Sciatic nerve (tissue), 2 donors: Measurements from ENCODE around the gene SPPL3. TPM values are rescaled to one million over a fixed set of nuclear protein-coding genes. Genes with fewer than 3 reads are reported as not detected.
"Not testable (repeated sequence)": the region's sequence is repeated elsewhere in the genome, so short reads cannot be mapped to it uniquely, and the experiment has no call there.

Experiments
- ATAC-seq: fragments of 200-7000 bp; cut with Tn5 transposase; one replicate; pipeline ENCODE4 v1.9.1; 2020; ENCODE audit warnings: mild to moderate bottlenecking, moderate library complexity
- DNase-seq: peaks from one replicate; pipeline ENCODE4 v3.0.0-alpha.2; 2020; ENCODE audit warnings: low spot score
- intact Hi-C: fragments of 100-400 bp; cut with DNase I; formaldehyde crosslinking; loops from one replicate; pipeline ENCODE4 v1.14.2; 2022
- total RNA-seq: library from RNA; stranded (reverse); fragmentation: NEBNext Ultra II Directional; extraction: Animal tissue kit (Norgen Biotek cat#: 25700); gene quantifications from one replicate; pipeline ENCODE4 v1.2.1, GENCODE V29; 2021
- donor health status: DM: no; HTN: no; CAD: no.
- donor health status: DM: no; HTN: no; CAD: no.

Gene SPPL3
- total RNA-seq, 1 donor from 2014 or later, result 58.5 TPM

GRCh38 chr12:120739821-120740613 lies 164.1 kb downstream of the SPPL3 start:
- no peak for ATAC-seq

GRCh38 chr12:120739031-120739762 lies 165.0 kb downstream of the SPPL3 start:
- ATAC-seq, result no peak
- DNase-seq, result no peak
- intact Hi-C loops, result no loop called here

More at GRCh38 chr12:120739821-120740613, 164.1 kb downstream of the SPPL3 start:
- DNase-seq, result no peak
- intact Hi-C loops, result no loop called here

GRCh38 chr12:120738252-120739030 lies 165.7 kb downstream of the SPPL3 start:
- DNase-seq (no peak), ATAC-seq (no peak)
- intact Hi-C loops, result no loop called here

- intact Hi-C loops, result no loop called here
- ATAC-seq (no peak), DNase-seq (no peak)
Observed at GRCh38 chr12:120737557-120738251, 166.5 kb downstream of the SPPL3 start.

- ATAC-seq, result no peak
- intact Hi-C loops, result no loop called here
- DNase-seq, result no peak
Observed at GRCh38 chr12:120736404-120737331, 167.5 kb downstream of the SPPL3 start.

GRCh38 chr12:120735181-120735580 lies 169.0 kb downstream of the SPPL3 start:
- intact Hi-C loops, result no loop called here
- DNase-seq (no peak), ATAC-seq (no peak)

GRCh38 chr12:120734210-120734609 lies 169.9 kb downstream of the SPPL3 start:
- DNase-seq (no peak), ATAC-seq (no peak)
- intact Hi-C loops, result no loop called here

GRCh38 chr12:120733574-120733973 lies 170.6 kb downstream of the SPPL3 start:
- intact Hi-C loops, result no loop called here
- DNase-seq, result no peak

GRCh38 chr12:120732198-120732597 lies 172.0 kb downstream of the SPPL3 start:
- ATAC-seq, intact Hi-C loops, DNase-seq: not testable (repeated sequence)

More at GRCh38 chr12:120733574-120733973, 170.6 kb downstream of the SPPL3 start:
- no peak for ATAC-seq

GRCh38 chr12:120726961-120727360 lies 177.2 kb downstream of the SPPL3 start:
- ATAC-seq (no peak), DNase-seq (no peak)
- intact Hi-C loops, result no loop called here

GRCh38 chr12:120726510-120726793 lies 177.7 kb downstream of the SPPL3 start:
- no peak for ATAC-seq
- no peak for DNase-seq
- intact Hi-C loops, result no loop called here

- peak; percentile 98 for ATAC-seq
- intact Hi-C loops, result no loop called here
- DNase-seq, result peak; percentile 96
Observed at GRCh38 chr12:120725659-120726509, 178.3 kb downstream of the SPPL3 start, which contains the start of gene ACADS. TSS of gene ACADS (plus strand) at chr12:120725826. CDS start at chr12:120725886, 60 bp downstream.

- intact Hi-C loops, result no loop called here
- DNase-seq, result no peak
Observed at GRCh38 chr12:120725151-120725658, 179.0 kb downstream of the SPPL3 start.

GRCh38 chr12:120724720-120725119 lies 179.4 kb downstream of the SPPL3 start:
- DNase-seq, result no peak

More at GRCh38 chr12:120725151-120725658, 179.0 kb downstream of the SPPL3 start:
- ATAC-seq, result no peak

GRCh38 chr12:120722784-120723183 lies 181.4 kb downstream of the SPPL3 start:
- no peak for ATAC-seq
- intact Hi-C loops, result no loop called here
- DNase-seq, result no peak

More at GRCh38 chr12:120724720-120725119, 179.4 kb downstream of the SPPL3 start:
- intact Hi-C loops, result no loop called here
- no peak for ATAC-seq

- ATAC-seq, result no peak
- DNase-seq, result no peak
- intact Hi-C loops, result no loop called here
Observed at GRCh38 chr12:120721866-120722265, 182.3 kb downstream of the SPPL3 start.
